Lung (tissue), 16 donors: ENCODE data around the gene ZNF45. TPM values are rescaled to one million over a fixed set of nuclear protein-coding genes. Genes with fewer than 3 reads are reported as not detected.

Experiments used
- ATAC-seq: fragments of 200-7000 bp; cut with Tn5 transposase; one replicate; pipeline ENCODE4 v1.9.1; 2020; ENCODE audit warnings: moderate number of reproducible peaks; ENCODE audit not compliant: insufficient read depth, low FRiP score
- DNase-seq, 3 donors: peaks; one replicate each; pipeline ENCODE4 v3.0.0-alpha.2; 2013 to 2017
- H3K27ac ChIP-seq, 2 donors: one replicate each; pipeline ENCODE4 v1.5.1; 2013; ENCODE audit warnings: mild to moderate bottlenecking in 2 of 2, moderate library complexity in 2 of 2, control low read depth in 1 of 2, inconsistent platforms in 1 of 2, low read depth in 1 of 2, low read length in 1 of 2
- H3K27me3 ChIP-seq, 3 donors: one replicate each; pipeline ENCODE4 v1.5.1; 2013; ENCODE audit warnings: low read length in 2 of 3; ENCODE audit not compliant: control insufficient read depth in 3 of 3, insufficient read depth in 3 of 3
- H3K36me3 ChIP-seq, 4 donors: one replicate each; pipeline ENCODE4 v1.5.1; 2013; ENCODE audit warnings: low read length in 4 of 4, mild to moderate bottlenecking in 1 of 4, moderate library complexity in 1 of 4; ENCODE audit not compliant: control insufficient read depth in 4 of 4, insufficient read depth in 4 of 4
- H3K4me1 ChIP-seq, 5 donors: one replicate each; pipeline ENCODE4 v1.5.1; 2013; ENCODE audit warnings: low read length in 5 of 5, mild to moderate bottlenecking in 2 of 5, moderate library complexity in 1 of 5; ENCODE audit not compliant: control insufficient read depth in 5 of 5, insufficient read depth in 5 of 5
- H3K4me3 ChIP-seq: one replicate; pipeline ENCODE4 v1.5.1; 2013; ENCODE audit warnings: mild to moderate bottlenecking, control low read depth, moderate library complexity
- H3K9ac ChIP-seq, 2 donors: one replicate each; pipeline ENCODE4 v1.5.1; 2013; ENCODE audit warnings: low read length in 2 of 2, control low read depth in 1 of 2; ENCODE audit not compliant: insufficient read depth in 1 of 2
- H3K9me3 ChIP-seq, 4 donors: one replicate each; pipeline ENCODE4 v1.5.1; 2013; ENCODE audit warnings: low read length in 3 of 4, mild to moderate bottlenecking in 1 of 4, moderate library complexity in 1 of 4; ENCODE audit not compliant: control insufficient read depth in 4 of 4, insufficient read depth in 3 of 4
- WGBS, 2 donors: extraction: QIAGEN DNeasy Blood & Tissue Kit; methylation state at CpG; one replicate each; pipeline ENCODE4 v1.1.7; 2013; 5-methylcytosine and 5-hydroxymethylcytosine counted together
- long read RNA-seq, 5 donors: transcript quantifications; one replicate each; lab custom pipeline, GENCODE V29; 2026
- polyA plus RNA-seq, 2 donors: library from polyadenylated mRNA; stranded (reverse); fragments of 200-250 nt; gene quantifications; one replicate each; pipeline ENCODE4 v1.2.1, GENCODE V29; 2013
- total RNA-seq, 2 donors: library from RNA; depleted of rRNA in 1 of 2; stranded (reverse); fragments of >200 nt in 1 of 2; gene quantifications; one replicate each; pipeline ENCODE4 v1.2.1, GENCODE V29; 2014 to 2021
- TF ChIP-seq, protein P1 (sequence below): IDR thresholded peaks from 2 replicates; pipeline ENCODE4 v1.5.1; 2012; ENCODE audit warnings: mild to moderate bottlenecking; ENCODE audit errors: control extremely low read depth, extremely low read depth
- donor health status: control.
- donor health status: control.
- donor health status: Bipolar disorder and iron deficiency.
- donor health status: healthy.
- donor health status: DM: yes; HTN: yes; CAD: no.

The ZNF45 gene
- total RNA-seq (10 to 100 TPM in 1 of 2 donors, 1 to 10 TPM in 1; 9.9 to 20.6 TPM), polyA plus RNA-seq (1 to 10 TPM; 2.8 to 6.2 TPM)
- long read RNA-seq, donor 1, partial matches to known transcripts: 9 of 10 reads
- long read RNA-seq, donor 1, other reads (novel, unspliced or antisense): 0 of 10 reads
- long read RNA-seq, donor 2, partial matches to known transcripts: 8 of 8 reads
- long read RNA-seq, donor 2, other reads (novel, unspliced or antisense): 0 of 8 reads
- long read RNA-seq, donor 3, partial matches to known transcripts: 5 of 6 reads
- long read RNA-seq, donor 3, other reads (novel, unspliced or antisense): 0 of 6 reads
- long read RNA-seq, donor 4: 0 reads
- long read RNA-seq, donor 5, partial matches to known transcripts: 22 of 23 reads
- long read RNA-seq, donor 5, other reads (novel, unspliced or antisense): 0 of 23 reads

DNA sequence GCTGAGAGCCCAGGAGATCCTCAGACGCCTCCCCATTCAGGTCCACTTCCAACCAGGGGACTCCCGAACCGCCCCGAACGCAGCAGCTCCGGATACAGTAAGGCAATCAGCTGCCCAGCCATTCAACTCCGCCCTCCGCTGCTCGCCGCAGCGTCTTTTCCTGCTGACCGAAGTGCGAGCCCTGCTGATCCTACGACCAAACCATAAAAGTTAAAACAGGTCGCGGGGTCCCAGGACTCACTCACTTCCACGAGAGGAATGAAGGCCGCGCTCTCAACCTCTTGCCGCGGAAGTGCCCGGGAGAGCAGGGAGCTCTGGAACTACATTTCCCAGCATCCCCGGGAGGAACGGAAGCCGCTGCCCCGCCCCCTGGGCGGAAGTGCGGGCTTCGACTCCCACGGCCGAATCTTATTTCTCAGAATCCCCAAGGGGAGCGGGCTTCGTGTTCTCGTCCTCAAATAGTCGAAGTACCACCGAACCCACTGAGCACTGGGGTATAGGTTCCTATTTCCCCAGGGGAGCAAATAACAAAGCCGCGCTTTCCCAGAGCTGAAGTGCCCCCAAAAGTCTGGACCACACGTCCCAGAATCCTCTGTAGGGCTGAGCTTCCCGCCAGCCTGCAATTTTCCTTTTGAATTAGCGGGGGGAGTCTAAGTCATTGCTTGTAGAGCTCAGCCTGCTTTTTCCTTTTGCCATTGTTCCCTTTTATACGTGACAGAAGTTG is at the start of gene ZNF45:
ZNF45 (minus strand) TSS at position 298 of the 724 bp plus-strand sequence. CDS start 13,097 bp downstream, outside the sequence.
- H3K9ac ChIP-seq: peak within 1 kb of the TSS; percentile 35 to 50
- DNase-seq (peak; percentile 92 to 96 (median 96)), ATAC-seq (peak; percentile 99)
- no peaks in the 10 kb centered on the region for H3K27me3 ChIP-seq
- peaks cover 6 to 26% (median 16%) of the 10 kb centered on the region in 4 donors for H3K36me3 ChIP-seq
- TF ChIP-seq, protein P1, sequence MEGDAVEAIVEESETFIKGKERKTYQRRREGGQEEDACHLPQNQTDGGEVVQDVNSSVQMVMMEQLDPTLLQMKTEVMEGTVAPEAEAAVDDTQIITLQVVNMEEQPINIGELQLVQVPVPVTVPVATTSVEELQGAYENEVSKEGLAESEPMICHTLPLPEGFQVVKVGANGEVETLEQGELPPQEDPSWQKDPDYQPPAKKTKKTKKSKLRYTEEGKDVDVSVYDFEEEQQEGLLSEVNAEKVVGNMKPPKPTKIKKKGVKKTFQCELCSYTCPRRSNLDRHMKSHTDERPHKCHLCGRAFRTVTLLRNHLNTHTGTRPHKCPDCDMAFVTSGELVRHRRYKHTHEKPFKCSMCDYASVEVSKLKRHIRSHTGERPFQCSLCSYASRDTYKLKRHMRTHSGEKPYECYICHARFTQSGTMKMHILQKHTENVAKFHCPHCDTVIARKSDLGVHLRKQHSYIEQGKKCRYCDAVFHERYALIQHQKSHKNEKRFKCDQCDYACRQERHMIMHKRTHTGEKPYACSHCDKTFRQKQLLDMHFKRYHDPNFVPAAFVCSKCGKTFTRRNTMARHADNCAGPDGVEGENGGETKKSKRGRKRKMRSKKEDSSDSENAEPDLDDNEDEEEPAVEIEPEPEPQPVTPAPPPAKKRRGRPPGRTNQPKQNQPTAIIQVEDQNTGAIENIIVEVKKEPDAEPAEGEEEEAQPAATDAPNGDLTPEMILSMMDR: no peak
- peaks cover 0 to 3% (median 0%) of the 10 kb centered on the region in 4 donors for H3K9me3 ChIP-seq
- H3K4me3 ChIP-seq: peak within 1 kb of the TSS; percentile 89
- peaks cover 0 to 9% (median 3%) of the 10 kb centered on the region in 5 donors for H3K4me1 ChIP-seq
- H3K27ac ChIP-seq: peak within 1 kb of the TSS; percentile 87 to 96
- WGBS, 2 donors: 0% methylated on average over 41 to 42 of the region's 42 CpGs

DNA sequence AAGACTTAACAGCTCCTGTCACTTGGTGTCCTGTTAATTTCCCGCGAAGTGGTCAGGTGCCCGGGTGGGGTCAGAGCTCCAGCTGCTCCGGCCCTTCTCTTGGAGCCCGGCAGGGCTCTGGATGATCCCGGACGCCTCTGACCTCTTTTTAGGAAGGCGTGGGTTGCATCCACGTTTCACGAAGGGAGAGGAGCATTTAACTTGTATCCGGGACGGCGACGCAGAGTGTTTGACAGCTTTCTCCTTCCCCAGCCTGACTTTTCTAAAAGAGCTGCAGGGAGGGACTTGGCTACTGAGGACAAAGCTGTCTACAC is 49.6 kb upstream of the ZNF45 start:
- H3K9ac ChIP-seq: peak overlapping the region; percentile 42 to 88
- peaks cover 0 to 14% (median 7%) of the 10 kb centered on the region in 4 donors for H3K36me3 ChIP-seq
- peaks cover 0 to 5% (median 0%) of the 10 kb centered on the region in 5 donors for H3K4me1 ChIP-seq
- DNase-seq (peak in 1 of 3 donors; percentile 24), ATAC-seq (no peak)
- peaks cover 0 to 4% (median 3%) of the 10 kb centered on the region in 4 donors for H3K9me3 ChIP-seq
- peak overlapping the region in 1 of 2 donors; percentile 73 for H3K27ac ChIP-seq
- peak overlapping the region; percentile 92 for H3K4me3 ChIP-seq
- 1 to 2% methylated on average over 14 of the region's 14 CpGs for WGBS, 2 donors
- TF ChIP-seq, protein P1: no peak
- no peaks in the 10 kb centered on the region for H3K27me3 ChIP-seq

DNA sequence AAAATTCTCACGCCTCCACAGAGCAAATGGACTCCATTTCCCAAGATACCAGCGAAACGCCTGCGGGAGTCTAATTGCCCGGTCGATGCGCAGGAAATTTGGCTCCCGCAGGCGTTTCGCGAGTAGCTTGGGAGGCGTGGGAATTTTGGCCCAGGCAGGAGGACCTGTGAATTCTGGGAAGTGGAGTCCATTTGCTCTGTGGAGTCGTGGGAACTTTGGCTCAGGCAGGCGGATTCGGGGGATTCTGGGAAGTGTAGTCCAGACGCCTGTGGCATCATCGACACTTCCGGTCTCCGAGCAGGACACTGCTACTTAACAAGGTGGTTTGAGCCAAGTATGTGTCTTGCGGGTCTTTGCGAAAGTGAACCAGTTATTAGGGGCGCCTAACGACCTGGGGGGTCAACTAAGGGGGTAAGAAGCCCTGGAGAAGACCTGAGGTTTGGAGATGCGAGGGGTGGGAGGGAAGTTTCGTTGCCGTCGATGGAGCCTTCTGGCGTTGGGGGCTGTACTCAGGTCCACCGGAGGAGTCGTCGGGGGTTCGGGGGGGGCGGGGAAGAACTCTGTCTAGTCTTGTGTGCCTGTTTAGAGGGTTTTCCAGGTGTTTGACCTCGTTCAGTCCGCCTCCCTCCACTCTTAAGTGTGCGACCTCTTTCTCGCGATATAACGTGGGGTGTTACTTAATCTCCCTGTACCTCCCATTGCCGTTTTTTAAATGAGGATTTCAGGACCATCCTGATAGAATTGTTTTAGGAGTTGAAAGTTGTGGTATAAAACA is 49.0 kb upstream of the ZNF45 start, which contains the start of gene ZNF155:
ZNF155 (plus strand) TSS at position 277 of the 775 bp plus-strand sequence. CDS start 4,356 bp downstream, outside the sequence.
- 0 to 1% methylated on average over 40 of the region's 40 CpGs for WGBS, 2 donors
- peak within 1 kb of the TSS in 1 of 2 donors; percentile 73 for H3K27ac ChIP-seq
- peaks cover 0 to 8% (median 4%) of the 10 kb centered on the region in 4 donors for H3K36me3 ChIP-seq
- H3K27me3 ChIP-seq: no peaks in the 10 kb centered on the region
- ATAC-seq (peak; percentile 96), DNase-seq (peak; percentile 95 to 99 (median 98))
- H3K9me3 ChIP-seq: peaks cover 0 to 3% (median 2%) of the 10 kb centered on the region in 4 donors
- TF ChIP-seq, protein P1: no peak
- peak within 1 kb of the TSS; percentile 42 to 88 for H3K9ac ChIP-seq
- peaks cover 0 to 5% (median 0%) of the 10 kb centered on the region in 5 donors for H3K4me1 ChIP-seq
- peak within 1 kb of the TSS; percentile 92 for H3K4me3 ChIP-seq
